GM18507 (cell line): ENCODE data around the gene TLNRD1.

ENCODE experiments used
- DNase-seq: peaks from one replicate; pipeline ENCODE4 v3.0.0; 2011; ENCODE audit warnings: low read depth; ENCODE audit not compliant: insufficient read length; ENCODE audit errors: extremely low spot score
- FAIRE-seq: peaks from 2 replicates; lab custom pipeline; 2011; peaks lifted over from hg19 to GRCh38; lab: Jason Lieb, UNC

The TLNRD1 gene

DNA sequence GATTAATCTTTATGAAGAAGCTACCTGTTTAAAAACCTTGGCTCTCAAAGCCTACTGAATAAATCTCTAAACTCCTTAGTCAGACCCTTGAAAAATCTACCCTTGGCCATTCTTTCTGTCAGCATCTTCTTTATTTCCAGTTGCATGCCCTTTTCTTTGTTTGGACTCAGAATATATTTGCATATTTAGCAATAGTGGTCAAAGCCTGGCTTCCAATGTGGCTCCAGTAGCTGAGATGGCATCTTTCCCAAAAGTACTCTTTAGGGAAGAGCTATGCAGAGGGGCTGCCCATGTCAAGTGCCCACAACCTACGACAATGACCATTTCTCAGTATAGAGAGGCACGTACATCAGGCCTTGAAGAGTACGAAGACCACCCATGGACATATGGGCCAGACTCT is 47.2 kb downstream of the TLNRD1 start:
- DNase-seq (no peak), FAIRE-seq (no peak)

DNA sequence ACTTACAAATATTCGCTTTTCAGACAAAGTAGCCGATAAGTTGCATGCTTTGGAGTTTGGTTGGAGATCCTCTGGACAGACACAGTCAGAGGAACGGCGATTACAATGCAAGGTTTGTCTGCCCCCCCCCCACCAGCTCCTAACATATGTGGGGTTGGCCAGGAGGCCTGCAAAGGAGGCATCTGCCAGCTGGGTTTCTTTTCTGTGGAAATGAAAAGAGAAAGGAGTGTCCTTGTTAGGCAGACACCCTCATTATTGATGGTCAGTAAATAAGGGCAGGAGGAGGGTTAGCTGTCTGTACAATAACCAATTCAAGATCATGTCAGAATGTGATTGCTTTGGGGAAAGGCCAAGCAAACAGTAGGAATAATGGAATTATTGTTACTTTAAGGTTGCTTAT is 49.1 kb downstream of the TLNRD1 start:
- no peak for FAIRE-seq
- DNase-seq: no peak

DNA sequence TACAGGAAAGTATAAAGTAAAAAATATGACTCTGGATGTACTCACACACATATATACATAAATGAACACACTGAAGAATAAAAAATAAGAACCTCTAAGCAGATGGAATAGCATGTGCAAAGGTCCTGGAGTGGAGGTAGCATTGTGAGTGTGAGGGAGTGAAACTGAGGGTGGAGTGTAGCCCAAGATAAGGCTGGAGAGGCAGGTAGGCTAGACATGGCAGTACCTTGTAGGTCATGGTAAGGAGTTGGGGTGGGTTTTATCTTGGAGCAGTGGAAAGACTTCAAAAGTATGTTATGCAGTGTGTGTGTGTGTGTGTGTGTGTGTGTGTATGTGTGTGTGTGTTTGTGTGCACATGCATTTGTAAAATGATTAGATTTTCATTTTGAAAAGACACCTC is 49.5 kb downstream of the TLNRD1 start:
- FAIRE-seq: no peak
- no peak for DNase-seq

DNA sequence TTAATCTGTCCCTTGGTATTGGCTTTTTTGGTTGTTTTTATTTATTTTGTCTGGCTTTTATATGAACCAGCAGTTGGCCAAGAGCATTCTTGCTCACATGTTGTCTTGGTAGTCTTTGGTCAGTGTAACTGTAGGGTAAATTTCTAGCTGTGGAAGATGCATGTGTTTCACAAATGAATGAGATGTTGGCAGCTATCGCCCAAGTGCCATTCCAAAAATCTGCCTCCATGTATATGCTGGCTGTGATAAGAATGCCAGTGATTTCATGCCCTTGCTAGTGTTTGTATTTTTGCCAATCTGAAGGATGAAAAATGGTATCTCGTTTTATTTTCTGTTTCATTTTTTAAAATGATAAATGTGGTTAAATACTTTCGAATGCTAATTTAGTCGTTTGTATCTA is 50.1 kb downstream of the TLNRD1 start:
- DNase-seq (no peak), FAIRE-seq (no peak)

DNA sequence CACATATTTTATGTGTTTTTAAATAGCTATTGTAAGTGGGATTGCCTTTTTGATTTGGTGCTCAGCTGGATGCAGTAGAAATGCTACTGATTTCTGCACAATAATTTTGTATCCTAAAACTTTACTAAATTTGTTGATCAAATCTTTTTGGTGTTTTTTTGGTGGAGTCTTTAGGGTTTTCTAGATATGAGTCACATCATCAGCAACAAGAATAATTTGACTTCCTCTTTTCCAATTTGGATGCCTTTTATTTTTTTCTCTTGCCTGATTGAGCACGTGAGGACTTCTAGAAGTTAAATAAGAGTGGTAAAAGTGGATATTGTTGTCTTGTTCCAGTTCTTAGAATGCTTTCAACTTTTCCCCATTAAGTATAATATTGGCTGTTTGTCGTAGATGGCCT is 51.3 kb downstream of the TLNRD1 start:
- no peak for FAIRE-seq
- DNase-seq: no peak

DNA sequence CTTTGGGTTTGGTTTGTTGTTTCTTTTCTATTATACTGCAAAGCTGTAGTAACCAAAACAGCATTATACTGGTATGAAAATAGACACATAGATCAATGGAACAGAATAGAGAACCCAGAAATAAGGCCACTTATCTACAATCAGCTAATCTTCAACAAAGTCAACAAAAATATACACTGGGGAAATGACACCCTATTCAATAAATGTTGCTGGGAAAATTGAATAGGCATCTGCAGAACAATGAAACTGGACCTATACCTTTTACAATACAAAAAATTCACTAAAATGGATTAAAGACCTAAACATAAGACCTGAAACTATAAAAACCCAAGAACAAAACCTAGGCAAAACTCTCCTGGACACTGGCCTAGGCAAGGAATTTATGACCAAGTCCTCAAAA is 52.9 kb downstream of the TLNRD1 start:
- DNase-seq (no peak), FAIRE-seq (no peak)

DNA sequence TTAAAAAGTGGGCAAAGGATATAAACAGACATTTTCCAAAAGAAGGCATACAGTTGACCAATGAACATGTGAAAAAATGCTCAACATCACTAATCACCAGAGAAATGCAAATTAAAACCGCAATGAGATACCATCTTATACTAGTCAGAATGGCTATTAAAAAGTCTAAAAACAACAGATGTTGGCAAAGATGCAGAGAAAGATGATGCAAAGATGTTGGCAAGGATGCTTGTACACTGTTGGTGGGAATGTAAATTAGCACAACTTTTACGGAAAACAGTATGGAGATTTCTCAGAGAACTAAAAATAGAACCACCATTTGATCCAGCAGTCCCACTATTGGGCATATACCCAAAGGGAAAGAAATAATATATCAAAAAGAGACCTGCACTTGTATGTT is 53.5 kb downstream of the TLNRD1 start:
- DNase-seq (no peak), FAIRE-seq (no peak)
